ENCODE data around the gene FGFR2. TPM values are rescaled to one million over a fixed set of nuclear protein-coding genes. Genes with fewer than 3 reads are reported as not detected.
A peak's percentile ranks its signal among the peaks of the same experiment; 100 is the strongest.

Gene FGFR2
- total RNA-seq, 1 experiment from 2014 or later: 135 TPM

DNA sequence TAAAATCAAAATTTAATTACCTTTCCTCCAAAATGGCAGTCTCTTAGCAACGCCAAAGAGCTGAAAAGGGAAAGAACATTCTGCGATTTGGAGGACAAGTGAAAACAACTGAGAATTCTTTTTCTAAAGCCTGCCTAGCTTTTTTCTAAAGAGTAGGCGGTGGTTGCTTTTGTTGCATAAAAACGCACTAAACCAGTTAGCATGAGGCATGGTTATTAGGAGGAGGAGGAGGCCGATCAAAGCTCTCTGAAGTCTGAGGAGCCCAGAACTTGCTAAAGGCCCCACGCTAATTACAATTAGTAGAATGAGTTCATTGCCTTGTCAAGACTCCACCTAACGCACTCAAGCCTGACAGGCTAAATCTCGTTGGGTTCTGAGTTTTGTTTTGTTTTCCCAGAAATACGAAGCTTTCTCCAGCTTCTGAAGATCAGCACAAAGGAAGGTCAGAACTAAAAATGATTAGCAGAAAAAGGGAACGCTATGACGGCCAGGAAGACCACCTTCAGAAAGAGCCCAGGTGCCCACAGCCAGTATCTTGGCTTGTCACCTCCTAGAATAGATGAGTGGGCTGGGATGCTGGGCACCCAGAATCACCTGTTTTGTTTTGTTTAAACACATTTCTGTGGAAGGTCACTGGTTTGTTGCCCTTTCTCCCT is 72.0 kb downstream of the FGFR2 start:
- no peak overlapping the region for H2BK15ac ChIP-seq (ENCODE audit: low read depth, low read length)
- peaks cover 22 to 80% (median 76%) of the 10 kb centered on the region in 3 experiments; a peak in 6 of 7 replicates for H3K36me3 Mint-ChIP-seq (ENCODE audit: insufficient read depth in 1 of 3, low read depth in 3 of 3)
- H3K9ac ChIP-seq (ENCODE audit: extremely low read depth, insufficient read length, low read length): no peak overlapping the region
- H2BK5ac ChIP-seq (ENCODE audit: insufficient read length, low read length): no peak overlapping the region
- no peak overlapping the region for H3T11ph ChIP-seq (ENCODE audit: low read length)
- H3K23ac ChIP-seq (ENCODE audit: insufficient read length, low read depth, low read length): no peak overlapping the region
- no peak overlapping the region for H3K18ac ChIP-seq (ENCODE audit: insufficient read length, low read depth, low read length)
- no peaks in the 10 kb centered on the region; the same call in 1 of the 2 replicates for H3K27me3 Mint-ChIP-seq (ENCODE audit: low read depth)
- peak overlapping the region; percentile 14 to 96 (median 47); a peak in 3 of 7 replicates for H3K27ac Mint-ChIP-seq
- no peak overlapping the region for H3K56ac ChIP-seq (ENCODE audit: insufficient read length, low read depth, low read length)
- no peak overlapping the region for H2AK5ac ChIP-seq (ENCODE audit: insufficient read length, low read length)
- no peaks in the 10 kb centered on the region for H3K9me3 Mint-ChIP-seq
- H2BK120ac ChIP-seq (ENCODE audit: low read depth, low read length, poor library complexity, severe bottlenecking): no peak overlapping the region
- H3K4me2 ChIP-seq (ENCODE audit: insufficient read depth, insufficient read length, low read length): no peak overlapping the region
- no peaks in the 10 kb centered on the region for H3K9me3 ChIP-seq (ENCODE audit: control insufficient read depth, low read depth, low read length)
- peaks cover 44 to 50% of the 10 kb centered on the region in 2 experiments for H3K4me1 Mint-ChIP-seq
- H2AFZ ChIP-seq (ENCODE audit: low read length): no peak overlapping the region
- WGBS (ENCODE audit: extremely low coverage, insufficient read length, low lambda C conversion rate): no CpG with 5 or more reads among the region's 11 CpGs
- H2BK12ac ChIP-seq (ENCODE audit: insufficient read length, low read depth, low read length): no peak overlapping the region
- H3K4me1 ChIP-seq (ENCODE audit: insufficient read depth, low read length): no peaks in the 10 kb centered on the region
- DNase-seq: no peak
- no peak overlapping the region for H3K4me3 Mint-ChIP-seq
- H4K91ac ChIP-seq (ENCODE audit: insufficient read length, low read depth, low read length): no peak overlapping the region
- no peaks in the 10 kb centered on the region for H4K20me1 ChIP-seq (ENCODE audit: control insufficient read depth, insufficient read depth, insufficient read length)
- H3K79me2 ChIP-seq (ENCODE audit: insufficient read depth, low read length): peaks cover 9% of the 10 kb centered on the region; the same call in 1 of the 2 replicates
- H2BK20ac ChIP-seq (ENCODE audit: low read depth, low read length, poor library complexity, severe bottlenecking): no peak overlapping the region
- no peak overlapping the region for H3K14ac ChIP-seq (ENCODE audit: insufficient read depth, low read length)
- H3K27me3 ChIP-seq (ENCODE audit: insufficient read depth, low read length): no peaks in the 10 kb centered on the region
- no peak overlapping the region for H3K27ac ChIP-seq (ENCODE audit: insufficient read length, low read depth, low read length)
- peaks cover 3% of the 10 kb centered on the region for H3K79me1 ChIP-seq (ENCODE audit: insufficient read depth, low read depth, low read length, poor library complexity, severe bottlenecking)
- H3K23me2 ChIP-seq (ENCODE audit: insufficient read length, low read depth, low read length, poor library complexity, severe bottlenecking): no peaks in the 10 kb centered on the region
- H3K4ac ChIP-seq (ENCODE audit: low read depth, low read length): no peak overlapping the region
- H4K5ac ChIP-seq (ENCODE audit: insufficient read length, low read depth, low read length): no peak overlapping the region
- no peak for TF ChIP-seq CTCF (conservative IDR thresholded peaks at IDR 0.05)
- no peak overlapping the region for H4K8ac ChIP-seq (replicated peaks; ENCODE audit: insufficient read length, low read depth, low read length)

Measured in H9 (cell line).